Sigmoid colon (tissue), 7 donors: ENCODE measurements around the gene EDRF1. TPM values are rescaled to one million over a fixed set of nuclear protein-coding genes. Genes with fewer than 3 reads are reported as not detected.

Experiments
- DNase-seq: peaks from one replicate; pipeline ENCODE4 v3.0.0-alpha.2; 2019
- H3K27ac ChIP-seq, 4 donors: fragments of 200-600 bp; sonication (generic); one replicate each; pipeline ENCODE4 v1.5.1; 2016 to 2019; ENCODE audit warnings: mild to moderate bottlenecking in 1 of 4
- H3K27me3 ChIP-seq, 3 donors: fragments of 200-600 bp; sonication (generic); one replicate each; pipeline ENCODE4 v1.5.1; 2019; ENCODE audit warnings: mild to moderate bottlenecking in 1 of 3
- H3K36me3 ChIP-seq, 4 donors: fragments of 200-600 bp; sonication (generic); one replicate each; pipeline ENCODE4 v1.5.1; 2016 to 2019
- H3K4me1 ChIP-seq, 4 donors: fragments of 200-600 bp; sonication (generic); one replicate each; pipeline ENCODE4 v1.5.1; 2017 to 2019
- H3K4me3 ChIP-seq, 4 donors: fragments of 200-600 bp; sonication (generic); one replicate each; pipeline ENCODE4 v1.5.1; 2017 to 2019; ENCODE audit warnings: mild to moderate bottlenecking in 2 of 4, moderate library complexity in 1 of 4
- H3K9me3 ChIP-seq, 4 donors: fragments of 200-600 bp in 3 of 4; sonication (generic) in 3 of 4; one replicate each; pipeline versions ENCODE4 v1.5.1 to v1.6.1; 2013 to 2019
- EP300 ChIP-seq, 4 donors: sonication (generic); formaldehyde crosslinking; IDR thresholded peaks; one replicate each; pipeline ENCODE4 v1.6.1; 2017; ENCODE audit warnings: antibody characterized with exemption in 4 of 4
- POLR2A ChIP-seq, 2 donors: fragments of 450-650 bp; IDR thresholded peaks; one replicate each; pipeline ENCODE4 v1.6.1; 2016; ENCODE audit warnings: antibody characterized with exemption in 2 of 2, mild to moderate bottlenecking in 2 of 2, moderate library complexity in 2 of 2
- POLR2AphosphoS5 ChIP-seq, 4 donors: sonication (generic); formaldehyde crosslinking; IDR thresholded peaks; one replicate each; pipeline ENCODE4 v1.6.1; 2017; ENCODE audit warnings: antibody characterized with exemption in 4 of 4
- WGBS, 2 donors: extraction: QIAGEN DNeasy Blood & Tissue Kit; methylation state at CpG; one replicate each; pipeline ENCODE4 v1.1.7; 2013; 5-methylcytosine and 5-hydroxymethylcytosine counted together
- intact Hi-C: fragments of 100-400 bp; cut with DNase I; formaldehyde crosslinking; loops from one replicate; pipeline ENCODE4 v1.15.1; 2023
- polyA plus RNA-seq, 3 donors: library from polyadenylated mRNA; stranded (reverse); fragments of 200-250 nt; gene quantifications; one replicate each; pipeline ENCODE4 v1.2.3, GENCODE V29; 2013
- total RNA-seq, 4 donors: library from RNA; depleted of rRNA; stranded (reverse); fragments of >200 nt; gene quantifications; one replicate each; pipeline ENCODE4 v1.1.0, GENCODE V29; 2016
- TF ChIP-seq, protein P1 (sequence below), 4 experiments: fragments of 450-650 bp in 3 of 4; fragments of 200-600 bp in 1 of 4; IDR thresholded peaks; one replicate each; pipeline ENCODE4 v1.5.1; 2016 to 2019; ENCODE audit warnings: antibody characterized with exemption in 4 of 4, mild to moderate bottlenecking in 3 of 4, moderate library complexity in 2 of 4
- donor health status: healthy with polysubstance abuse.
- donor health status: Bipolar disorder and iron deficiency.
- donor health status: healthy.

The EDRF1 gene
- total and polyA plus RNA-seq, 7 donors, result 3.7 to 20.8 (median 16.1) TPM

DNA sequence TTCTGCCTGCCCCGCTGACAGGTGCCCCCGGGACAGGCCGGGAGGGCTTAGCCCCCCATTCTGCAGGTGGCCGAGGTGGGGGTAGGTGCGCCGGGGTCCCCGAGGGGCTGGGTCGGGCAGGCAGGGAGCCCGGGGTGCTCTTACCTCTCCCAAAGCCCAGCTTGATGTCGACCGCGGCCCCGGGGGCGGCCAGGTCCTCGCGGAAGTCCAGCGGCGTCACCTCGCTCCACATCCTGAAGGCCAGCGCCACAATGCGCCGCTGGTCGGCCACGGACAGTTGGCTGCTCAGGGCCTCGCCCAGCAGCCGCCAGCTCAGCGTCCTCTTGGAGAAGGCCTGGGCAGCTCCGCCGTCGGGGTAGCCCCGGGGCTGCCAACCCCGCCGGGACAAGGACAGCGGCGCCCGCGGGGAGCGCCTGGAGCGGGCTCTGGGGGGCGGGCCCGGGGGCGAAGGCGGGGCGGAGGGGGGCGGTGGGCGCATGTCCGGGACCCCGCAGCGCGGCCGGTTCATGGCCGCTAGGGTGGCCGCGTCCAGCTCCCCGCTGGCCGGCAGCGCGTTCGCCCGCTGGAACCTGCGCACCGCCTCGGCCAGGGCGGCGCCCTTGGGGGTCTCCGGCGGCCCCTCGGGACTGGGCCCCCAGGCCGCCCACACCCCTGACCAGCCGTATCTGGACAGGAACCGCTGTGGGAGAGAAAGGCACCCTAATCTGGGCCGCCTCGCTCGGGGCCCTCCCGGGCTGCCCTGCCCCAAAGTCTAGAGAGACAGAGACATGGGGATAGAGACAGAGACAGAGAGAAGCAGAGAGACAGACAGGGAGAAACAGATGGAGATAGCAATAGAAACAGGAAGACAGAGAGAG, 54.4 kb downstream of the EDRF1 start:
- WGBS, 2 donors, result 79 to 88% methylated on average over 75 of the region's 75 CpGs
- intact Hi-C loops, result no loop called here
- no peak overlapping the region for H3K27ac ChIP-seq
- TF ChIP-seq EP300 (IDR thresholded peaks at IDR 0.05), result no peak
- peaks cover 0 to 6% (median 5%) of the 10 kb centered on the region in 4 donors for H3K4me1 ChIP-seq
- H3K36me3 ChIP-seq, result no peaks in the 10 kb centered on the region
- H3K9me3 ChIP-seq, result no peaks in the 10 kb centered on the region
- no peaks in the 10 kb centered on the region for H3K27me3 ChIP-seq
- peak overlapping the region in 2 of 4 donors; percentile 17 to 32 for H3K4me3 ChIP-seq
- no peak for DNase-seq

DNA sequence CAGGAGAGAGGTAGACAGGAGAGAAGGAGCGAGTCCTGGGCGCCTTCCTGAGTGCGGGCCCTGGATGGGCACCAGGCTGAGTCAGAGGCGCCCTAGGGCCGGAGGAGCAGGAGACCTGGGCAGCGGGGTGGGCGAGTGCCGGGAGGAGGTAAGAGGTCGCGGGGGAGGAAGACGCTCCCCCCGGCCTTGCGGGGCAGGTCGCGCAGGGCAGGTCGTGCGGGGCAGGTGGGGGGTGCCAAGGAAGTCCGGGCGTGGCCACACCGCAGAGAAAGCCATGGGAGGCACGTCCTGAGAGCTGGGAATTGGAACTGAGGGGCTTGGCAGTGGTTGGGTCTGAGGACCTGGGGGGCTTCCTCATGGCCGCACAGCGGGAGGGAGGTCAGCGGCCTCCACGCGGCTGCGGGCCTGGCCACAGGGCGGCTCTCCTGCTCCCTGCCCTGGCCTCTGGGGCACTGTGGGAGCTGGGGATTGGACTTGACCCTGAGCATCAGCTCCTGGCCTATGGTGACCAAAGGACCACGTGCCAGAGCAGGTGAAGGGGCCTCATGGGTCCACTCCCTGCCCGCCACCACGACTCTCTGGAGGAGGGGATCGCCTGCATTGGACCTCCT, 55.2 kb downstream of the EDRF1 start:
- Histone ChIP-seq H3K9me3 (no peaks in the 10 kb centered on the region), H3K4me3 (no peak overlapping the region), H3K36me3 (no peaks in the 10 kb centered on the region), H3K27ac (no peak overlapping the region), H3K27me3 (no peaks in the 10 kb centered on the region), H3K4me1 (no peaks in the 10 kb centered on the region)
- WGBS, 2 donors, result 90 to 92% methylated on average over 32 of the region's 32 CpGs
- TF ChIP-seq, protein P1, sequence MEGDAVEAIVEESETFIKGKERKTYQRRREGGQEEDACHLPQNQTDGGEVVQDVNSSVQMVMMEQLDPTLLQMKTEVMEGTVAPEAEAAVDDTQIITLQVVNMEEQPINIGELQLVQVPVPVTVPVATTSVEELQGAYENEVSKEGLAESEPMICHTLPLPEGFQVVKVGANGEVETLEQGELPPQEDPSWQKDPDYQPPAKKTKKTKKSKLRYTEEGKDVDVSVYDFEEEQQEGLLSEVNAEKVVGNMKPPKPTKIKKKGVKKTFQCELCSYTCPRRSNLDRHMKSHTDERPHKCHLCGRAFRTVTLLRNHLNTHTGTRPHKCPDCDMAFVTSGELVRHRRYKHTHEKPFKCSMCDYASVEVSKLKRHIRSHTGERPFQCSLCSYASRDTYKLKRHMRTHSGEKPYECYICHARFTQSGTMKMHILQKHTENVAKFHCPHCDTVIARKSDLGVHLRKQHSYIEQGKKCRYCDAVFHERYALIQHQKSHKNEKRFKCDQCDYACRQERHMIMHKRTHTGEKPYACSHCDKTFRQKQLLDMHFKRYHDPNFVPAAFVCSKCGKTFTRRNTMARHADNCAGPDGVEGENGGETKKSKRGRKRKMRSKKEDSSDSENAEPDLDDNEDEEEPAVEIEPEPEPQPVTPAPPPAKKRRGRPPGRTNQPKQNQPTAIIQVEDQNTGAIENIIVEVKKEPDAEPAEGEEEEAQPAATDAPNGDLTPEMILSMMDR (IDR thresholded peaks at IDR 0.05), result no peak
- no peak for TF ChIP-seq POLR2A (IDR thresholded peaks at IDR 0.05)
- DNase-seq, result no peak
- intact Hi-C loops, result no loop called here

DNA sequence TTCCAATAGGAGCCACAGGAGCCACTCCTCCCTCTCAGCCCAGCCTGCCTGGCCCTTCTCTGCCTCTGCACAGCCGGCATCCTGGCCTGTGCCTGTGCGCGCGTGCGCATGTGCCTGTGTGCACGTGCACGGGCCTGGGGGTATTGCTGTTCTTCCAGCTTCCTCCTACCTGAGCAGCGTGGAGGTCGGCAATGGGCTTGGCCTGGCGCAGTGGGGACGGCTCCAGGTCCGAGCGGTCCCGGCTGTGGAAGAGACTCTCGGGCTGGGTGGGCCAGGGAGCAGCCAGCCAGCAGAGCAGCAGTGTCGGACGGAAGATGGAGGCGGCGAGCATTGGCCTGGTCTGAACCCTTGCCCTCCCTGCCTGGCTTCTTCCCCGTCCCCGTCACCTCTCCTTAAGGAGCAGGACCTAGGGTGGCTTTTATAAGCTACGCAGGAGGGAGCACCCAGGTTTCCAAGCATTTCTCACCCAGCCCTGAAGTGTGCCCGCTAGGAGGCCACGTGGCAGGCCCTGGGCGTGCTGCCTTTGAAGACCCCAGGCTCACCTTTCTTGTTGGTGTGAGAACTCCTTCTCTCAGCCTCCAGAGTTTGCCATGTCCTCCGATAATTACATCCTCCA, 56.1 kb downstream of the EDRF1 start, which contains the start of gene MMP21:
TSS of gene MMP21 (minus strand) at position 331 of the 616 bp plus-strand sequence. CDS start at position 331, 0 bp downstream.
- Histone ChIP-seq H3K4me1 (no peaks in the 10 kb centered on the region), H3K27me3 (no peaks in the 10 kb centered on the region), H3K4me3 (no peak within 1 kb of the TSS), H3K36me3 (no peaks in the 10 kb centered on the region), H3K9me3 (no peaks in the 10 kb centered on the region), H3K27ac (no peak within 1 kb of the TSS)
- intact Hi-C loops, result no loop called here
- WGBS, 2 donors, result 92 to 94% methylated on average over 26 of the region's 26 CpGs
- DNase-seq, result no peak
- TF ChIP-seq POLR2AphosphoS5 (IDR thresholded peaks at IDR 0.05) (no peak), POLR2A (IDR thresholded peaks at IDR 0.05) (no peak)

DNA sequence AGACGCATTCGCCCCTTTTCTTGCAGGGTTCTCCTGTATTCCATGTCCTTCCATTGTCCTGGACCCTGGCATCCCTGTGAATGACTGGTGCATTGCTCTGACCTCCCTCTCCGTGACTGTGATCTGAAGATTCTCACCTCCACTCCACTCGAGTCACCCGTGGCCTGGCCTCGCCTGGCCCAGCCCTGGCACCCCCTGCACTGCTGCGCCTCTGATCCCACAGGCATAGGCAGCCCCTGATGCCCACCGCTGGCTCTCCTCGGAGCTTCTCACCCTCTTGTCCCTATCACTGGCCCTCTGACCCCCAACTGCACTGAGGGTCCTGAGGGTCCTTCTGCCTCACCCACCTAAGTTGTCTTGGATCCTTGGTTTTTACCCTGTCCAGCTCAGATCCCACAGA, 58.3 kb downstream of the EDRF1 start:
- TF ChIP-seq EP300 (IDR thresholded peaks at IDR 0.05) (no peak), POLR2A (IDR thresholded peaks at IDR 0.05) (no peak), POLR2AphosphoS5 (IDR thresholded peaks at IDR 0.05) (no peak)
- TF ChIP-seq, protein P1 (IDR thresholded peaks at IDR 0.05), result no peak
- Histone ChIP-seq H3K27me3 (no peaks in the 10 kb centered on the region), H3K9me3 (no peaks in the 10 kb centered on the region), H3K4me3 (no peak overlapping the region), H3K36me3 (no peaks in the 10 kb centered on the region), H3K27ac (no peak overlapping the region), H3K4me1 (no peaks in the 10 kb centered on the region)
- intact Hi-C loops, result no loop called here
- 91 to 93% methylated on average over 9 of the region's 9 CpGs for WGBS, 2 donors
- DNase-seq, result no peak

DNA sequence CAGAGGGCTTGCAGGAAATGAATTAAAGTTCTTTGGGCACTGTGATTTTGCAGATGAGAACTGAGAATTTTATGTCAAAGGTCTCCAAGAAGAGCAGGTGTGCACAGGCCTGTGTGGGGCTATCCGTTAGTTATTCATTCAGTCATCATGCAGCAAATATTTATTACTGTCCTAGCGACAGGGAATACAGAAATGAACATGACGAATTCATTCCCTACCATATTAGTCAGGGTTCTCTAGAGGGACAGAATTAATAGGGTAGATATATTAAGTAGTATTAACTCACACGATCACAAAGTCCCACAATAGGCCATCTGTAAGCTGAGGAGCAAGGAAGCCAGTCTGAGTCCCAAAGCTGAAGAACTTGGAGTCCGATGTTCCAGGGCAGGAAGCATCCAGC, 59.0 kb downstream of the EDRF1 start:
- intact Hi-C loops, result no loop called here
- H3K27me3 ChIP-seq, result no peaks in the 10 kb centered on the region
- H3K9me3 ChIP-seq, result no peaks in the 10 kb centered on the region
- no peaks in the 10 kb centered on the region for H3K4me1 ChIP-seq
- no peak overlapping the region for H3K27ac ChIP-seq
- WGBS, 2 donors, result 53 to 64% methylated on average over 5 of the region's 5 CpGs
- no peak overlapping the region for H3K4me3 ChIP-seq
- H3K36me3 ChIP-seq, result no peaks in the 10 kb centered on the region
- no peak for DNase-seq
- TF ChIP-seq POLR2A (IDR thresholded peaks at IDR 0.05), result no peak
- no peak for TF ChIP-seq POLR2AphosphoS5 (IDR thresholded peaks at IDR 0.05)
- TF ChIP-seq EP300 (IDR thresholded peaks at IDR 0.05), result no peak
- TF ChIP-seq, protein P1 (IDR thresholded peaks at IDR 0.05), result no peak
